Kidney (tissue), 14 donors: ENCODE data around the gene GRID1. TPM values are rescaled to one million over a fixed set of nuclear protein-coding genes. Genes with fewer than 3 reads are reported as not detected.

Experiments used
- DNase-seq, 5 donors: peaks; one replicate each; pipeline ENCODE4 v3.0.0-alpha.2; 2013 to 2020
- FAIRE-seq: peaks from 2 replicates; lab custom pipeline; 2012; peaks lifted over from hg19 to GRCh38; lab: Jason Lieb, UNC
- H3K27ac ChIP-seq, 2 donors: one replicate each; pipeline ENCODE4 v1.7.0; 2013; ENCODE audit warnings: low read depth in 2 of 2, low read length in 2 of 2, inconsistent platforms in 1 of 2
- H3K27me3 ChIP-seq: one replicate; pipeline ENCODE4 v1.7.1; 2013; ENCODE audit warnings: low read length, inconsistent platforms; ENCODE audit not compliant: control insufficient read depth, insufficient read depth
- H3K36me3 ChIP-seq, 3 donors: one replicate each; pipeline versions ENCODE4 v1.7.0 to v1.7.1; 2013; ENCODE audit warnings: low read length in 3 of 3, control low read depth in 1 of 3, inconsistent platforms in 1 of 3; ENCODE audit not compliant: insufficient read depth in 3 of 3, control insufficient read depth in 2 of 3
- H3K4me1 ChIP-seq, 3 donors: one replicate each; pipeline versions ENCODE4 v1.7.0 to v1.7.1; 2013; ENCODE audit warnings: low read length in 3 of 3, inconsistent platforms in 1 of 3, low read depth in 1 of 3; ENCODE audit not compliant: control insufficient read depth in 2 of 3, insufficient read depth in 2 of 3
- H3K4me3 ChIP-seq, 3 donors: one replicate each; pipeline versions ENCODE4 v1.7.0 to v1.8.1; 2013; ENCODE audit warnings: low read length in 3 of 3, control low read depth in 1 of 3, inconsistent platforms in 1 of 3
- H3K9ac ChIP-seq, 3 donors: one replicate each; pipeline versions ENCODE4 v1.7.0 to v1.7.1; 2013; ENCODE audit warnings: low read length in 3 of 3, control low read depth in 1 of 3, inconsistent platforms in 1 of 3
- H3K9me3 ChIP-seq, 3 donors: one replicate each; pipeline versions ENCODE4 v1.7.0 to v1.7.1; 2013; ENCODE audit warnings: low read length in 3 of 3, control low read depth in 1 of 3, inconsistent platforms in 1 of 3; ENCODE audit not compliant: control insufficient read depth in 2 of 3, insufficient read depth in 1 of 3
- intact Hi-C: fragments of 100-400 bp; cut with DNase I; formaldehyde crosslinking; loops from one replicate; pipeline ENCODE4 v1.11.1; 2022
- polyA plus RNA-seq: library from polyadenylated mRNA; stranded (reverse); fragments of 350-450 nt; fragmentation: Illumina TruSeq; extraction: RNeasy Lipid Tissue Mini Kit (QIAGEN cat#74804); gene quantifications from one replicate; pipeline ENCODE4 v1.2.3, GENCODE V29; 2014; ENCODE audit warnings: low read depth, low replicate concordance; ENCODE audit not compliant: insufficient read depth
- total RNA-seq: library from RNA; stranded (reverse); fragmentation: NEBNext Ultra II Directional; extraction: Animal tissue kit (Norgen Biotek cat#: 25700); gene quantifications from one replicate; pipeline ENCODE4 v1.2.1, GENCODE V29; 2021
- TF ChIP-seq, protein P1 (sequence below): IDR thresholded peaks from 3 replicates; pipeline ENCODE4 v1.5.1; 2012; ENCODE audit warnings: mild to moderate bottlenecking, moderate library complexity, borderline replicate concordance; ENCODE audit not compliant: insufficient read depth; ENCODE audit errors: extremely low read depth
- donor health status: control.
- donor health status: control.
- donor health status: control.
- donor health status: control.
- donor health status: control.
- donor health status: DM: yes; HTN: yes; CAD: no.
- donor health status: Normal renal cell carcinoma (clear cell type).

The GRID1 gene
- total and polyA plus RNA-seq, 2 donors from 2014 or later: 0.37 to 1.4 TPM

DNA sequence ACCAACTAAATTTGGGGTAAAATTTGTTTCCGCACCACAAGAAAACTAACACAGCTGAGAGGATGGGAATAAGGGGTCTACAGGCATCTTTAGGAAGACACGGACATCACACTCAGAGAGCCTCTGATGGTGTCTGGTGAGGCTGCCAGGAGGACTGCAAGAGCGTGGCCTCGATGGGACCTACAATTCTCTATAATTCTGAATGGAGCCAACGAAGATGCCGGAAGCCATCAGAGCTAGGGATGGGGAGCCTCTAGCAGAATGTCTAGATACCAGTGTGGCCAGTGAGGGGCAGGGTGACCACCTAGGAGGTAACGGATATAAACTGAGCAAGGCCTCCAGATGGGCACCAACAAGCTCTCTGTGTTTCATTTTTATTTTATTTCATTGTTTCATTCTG lies 7.5 kb downstream of the GRID1 start:
- Histone ChIP-seq H3K27me3 (peaks cover 7% of the 10 kb centered on the region), H3K36me3 (no peaks in the 10 kb centered on the region), H3K4me3 (no peak overlapping the region), H3K4me1 (peaks cover 0 to 10% (median 0%) of the 10 kb centered on the region in 3 donors), H3K9ac (no peak overlapping the region), H3K9me3 (no peaks in the 10 kb centered on the region), H3K27ac (no peak overlapping the region)
- DNase-seq: peak in 1 of 5 donors; percentile 12
- intact Hi-C loops: no loop called here
- no peak for FAIRE-seq
- TF ChIP-seq, protein P1, sequence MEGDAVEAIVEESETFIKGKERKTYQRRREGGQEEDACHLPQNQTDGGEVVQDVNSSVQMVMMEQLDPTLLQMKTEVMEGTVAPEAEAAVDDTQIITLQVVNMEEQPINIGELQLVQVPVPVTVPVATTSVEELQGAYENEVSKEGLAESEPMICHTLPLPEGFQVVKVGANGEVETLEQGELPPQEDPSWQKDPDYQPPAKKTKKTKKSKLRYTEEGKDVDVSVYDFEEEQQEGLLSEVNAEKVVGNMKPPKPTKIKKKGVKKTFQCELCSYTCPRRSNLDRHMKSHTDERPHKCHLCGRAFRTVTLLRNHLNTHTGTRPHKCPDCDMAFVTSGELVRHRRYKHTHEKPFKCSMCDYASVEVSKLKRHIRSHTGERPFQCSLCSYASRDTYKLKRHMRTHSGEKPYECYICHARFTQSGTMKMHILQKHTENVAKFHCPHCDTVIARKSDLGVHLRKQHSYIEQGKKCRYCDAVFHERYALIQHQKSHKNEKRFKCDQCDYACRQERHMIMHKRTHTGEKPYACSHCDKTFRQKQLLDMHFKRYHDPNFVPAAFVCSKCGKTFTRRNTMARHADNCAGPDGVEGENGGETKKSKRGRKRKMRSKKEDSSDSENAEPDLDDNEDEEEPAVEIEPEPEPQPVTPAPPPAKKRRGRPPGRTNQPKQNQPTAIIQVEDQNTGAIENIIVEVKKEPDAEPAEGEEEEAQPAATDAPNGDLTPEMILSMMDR: no peak

DNA sequence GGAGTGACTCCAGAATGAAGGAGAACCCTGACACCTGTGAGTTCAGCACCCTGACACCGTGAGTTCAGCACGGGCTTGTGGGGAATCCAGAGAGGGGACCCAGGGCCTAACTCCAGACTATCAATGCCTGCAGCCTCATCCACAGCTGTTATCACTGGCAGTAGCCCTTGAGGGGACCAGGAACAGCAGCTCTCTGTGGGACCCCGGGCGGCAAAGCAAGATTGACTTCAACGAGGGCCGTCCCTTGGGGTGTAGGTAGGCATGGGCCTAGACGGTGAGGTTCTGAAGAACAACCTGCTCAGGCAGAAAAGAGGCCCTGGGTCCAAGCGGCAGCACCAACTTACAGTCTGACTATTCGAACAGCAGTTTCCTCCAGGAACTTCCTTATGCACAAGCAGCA lies 8.9 kb downstream of the GRID1 start:
- Histone ChIP-seq H3K4me1 (peaks cover 0 to 2% (median 0%) of the 10 kb centered on the region in 3 donors), H3K9ac (no peak overlapping the region), H3K36me3 (no peaks in the 10 kb centered on the region), H3K4me3 (no peak overlapping the region), H3K27me3 (no peaks in the 10 kb centered on the region), H3K27ac (no peak overlapping the region), H3K9me3 (no peaks in the 10 kb centered on the region)
- DNase-seq (peak in 2 of 5 donors; percentile 24 to 26), FAIRE-seq (no peak)
- TF ChIP-seq, protein P1: no peak
- intact Hi-C loops: no loop called here

DNA sequence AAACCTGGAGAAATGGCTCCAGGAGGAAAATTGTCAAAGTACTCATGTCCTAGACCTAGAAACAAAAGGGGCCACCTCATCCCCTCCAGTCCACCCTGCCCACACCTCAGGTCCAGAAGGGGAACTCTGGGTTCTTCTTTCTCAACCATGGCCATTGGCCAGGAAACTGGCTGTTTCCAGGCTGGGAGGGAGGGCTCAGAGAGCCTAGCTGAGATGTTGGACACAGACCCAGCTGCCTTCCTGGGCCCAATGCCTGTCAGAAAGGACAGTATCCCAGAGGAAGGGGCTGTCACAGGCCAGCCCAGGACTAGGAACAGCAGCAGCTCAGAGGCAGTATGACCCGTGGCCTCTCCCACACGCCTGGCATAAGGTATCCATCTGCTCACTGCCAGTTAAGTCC lies 9.6 kb downstream of the GRID1 start:
- FAIRE-seq (no peak), DNase-seq (peak in 1 of 5 donors; percentile 42)
- Histone ChIP-seq H3K9me3 (no peaks in the 10 kb centered on the region), H3K4me3 (no peak overlapping the region), H3K4me1 (peaks cover 0 to 2% (median 0%) of the 10 kb centered on the region in 3 donors), H3K27ac (no peak overlapping the region), H3K36me3 (no peaks in the 10 kb centered on the region), H3K27me3 (no peaks in the 10 kb centered on the region), H3K9ac (no peak overlapping the region)
- intact Hi-C loops: no loop called here
- TF ChIP-seq, protein P1: no peak

DNA sequence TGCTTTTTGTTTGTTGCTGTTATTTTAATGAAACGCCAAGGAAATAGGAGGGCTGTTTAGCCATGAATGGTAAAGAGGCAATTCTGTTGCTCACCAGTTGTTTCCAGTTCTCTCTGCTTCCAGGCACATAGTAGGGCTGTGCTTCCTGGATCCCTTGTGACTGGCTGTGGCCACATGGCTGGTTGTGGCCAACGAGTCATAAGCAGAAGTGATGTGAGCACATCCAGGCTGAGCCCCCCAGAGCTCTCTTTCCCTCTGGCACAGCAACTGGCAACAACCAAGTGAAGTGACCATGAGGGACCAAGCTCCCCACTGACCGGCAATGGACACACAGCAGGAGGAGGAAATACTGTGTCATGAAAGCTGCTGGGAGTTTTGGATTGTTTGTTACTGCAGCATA lies 10.3 kb downstream of the GRID1 start:
- H3K4me3 ChIP-seq: no peak overlapping the region
- no peak overlapping the region for H3K9ac ChIP-seq
- peak in 1 of 5 donors; percentile 21 for DNase-seq
- H3K4me1 ChIP-seq: peaks cover 0 to 2% (median 0%) of the 10 kb centered on the region in 3 donors
- no peak overlapping the region for H3K27ac ChIP-seq
- H3K9me3 ChIP-seq: no peaks in the 10 kb centered on the region
- no peak for FAIRE-seq
- intact Hi-C loops: no loop called here
- H3K36me3 ChIP-seq: no peaks in the 10 kb centered on the region
- TF ChIP-seq, protein P1: no peak
- H3K27me3 ChIP-seq: no peaks in the 10 kb centered on the region
